ENCODE data around the gene AP3D1.
A peak's percentile ranks its signal among the peaks of the same experiment; 100 is the strongest.
"Not testable (repeated sequence)": the region's sequence is repeated elsewhere in the genome, so short reads cannot be mapped to it uniquely, and the experiment has no call there.

Gene AP3D1

DNA sequence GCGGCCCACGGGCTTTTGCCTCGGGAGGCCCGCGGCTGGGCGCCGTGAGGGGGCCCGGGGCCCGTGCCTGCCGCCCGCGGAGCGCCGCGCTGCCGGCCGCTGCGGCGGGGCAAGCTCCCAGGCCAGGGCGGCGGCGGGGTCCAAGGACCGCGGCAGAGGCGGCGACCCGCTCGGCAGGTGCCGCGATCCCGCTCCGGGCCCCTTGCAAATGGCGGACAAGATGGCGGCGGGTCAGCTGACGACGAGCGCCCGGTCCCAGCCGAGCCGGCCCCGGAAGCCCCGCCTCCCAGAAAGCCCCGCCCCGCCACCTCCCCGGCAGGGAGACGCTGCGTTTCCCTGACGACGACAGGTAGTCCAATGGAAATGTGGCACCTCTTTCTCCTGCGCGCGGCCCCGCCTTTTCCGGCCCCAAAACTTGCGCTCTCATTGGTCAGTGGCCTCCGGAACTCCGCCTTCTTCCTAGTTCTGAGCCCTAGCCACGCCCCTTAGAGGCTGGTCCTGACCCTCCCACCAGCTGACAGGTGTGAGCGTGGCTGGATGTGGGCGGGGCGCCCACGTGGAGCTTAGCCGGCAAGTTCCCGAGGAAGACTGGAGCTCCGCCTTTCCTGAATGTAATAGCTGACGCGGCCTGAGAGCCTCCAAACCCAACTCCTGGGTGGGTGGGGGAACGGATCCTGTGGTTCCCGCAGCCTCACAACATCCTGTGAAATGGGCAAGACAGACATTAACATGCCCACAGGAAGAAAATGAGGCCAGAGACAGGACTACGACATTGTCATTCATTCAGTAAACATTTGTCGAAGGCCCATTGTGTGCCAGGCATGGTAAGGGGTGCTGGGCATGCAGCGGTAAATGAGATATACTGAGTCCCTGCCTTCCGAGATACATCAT lies at the start of gene AP3D1:
TSS of gene AP3D1 (minus strand) at position 228 of the 891 bp plus-strand sequence. CDS start 232 bp downstream, outside the sequence.
- DNase-seq (ENCODE audit: low read depth, low spot score): peak; percentile 99

DNA sequence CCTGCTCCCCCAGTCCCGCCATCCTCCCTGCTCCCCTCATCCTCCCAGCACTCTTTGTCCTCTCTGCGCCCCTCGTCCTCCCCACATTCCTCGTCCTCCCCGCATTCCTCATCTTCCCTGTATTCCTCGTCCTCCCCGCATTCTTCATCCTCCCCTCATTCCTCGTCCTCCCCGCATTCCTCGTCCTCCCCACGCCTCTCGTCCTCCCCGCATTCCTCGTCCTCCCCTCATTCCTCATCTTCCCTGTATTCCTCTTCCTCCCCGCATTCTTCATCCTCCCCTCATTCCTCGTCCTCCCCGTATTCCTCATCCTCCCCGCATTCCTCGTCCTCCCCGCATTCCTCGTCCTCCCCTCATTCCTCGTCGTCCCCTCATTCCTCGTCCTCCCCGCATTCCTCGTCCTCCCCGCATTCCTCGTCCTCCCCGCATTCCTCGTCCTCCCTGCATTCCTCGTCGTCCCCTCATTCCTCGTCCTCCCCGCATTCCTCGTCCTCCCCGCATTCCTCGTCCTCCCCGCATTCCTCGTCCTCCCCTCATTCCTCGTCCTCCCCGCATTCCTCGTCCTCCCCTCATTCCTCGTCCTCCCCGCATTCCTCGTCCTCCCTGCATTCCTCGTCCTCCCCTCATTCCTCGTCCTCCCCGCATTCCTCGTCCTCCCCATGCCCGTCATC lies 49.4 kb upstream of the AP3D1 start:
- DNase-seq (ENCODE audit: low read depth, low spot score): not testable (repeated sequence)

DNA sequence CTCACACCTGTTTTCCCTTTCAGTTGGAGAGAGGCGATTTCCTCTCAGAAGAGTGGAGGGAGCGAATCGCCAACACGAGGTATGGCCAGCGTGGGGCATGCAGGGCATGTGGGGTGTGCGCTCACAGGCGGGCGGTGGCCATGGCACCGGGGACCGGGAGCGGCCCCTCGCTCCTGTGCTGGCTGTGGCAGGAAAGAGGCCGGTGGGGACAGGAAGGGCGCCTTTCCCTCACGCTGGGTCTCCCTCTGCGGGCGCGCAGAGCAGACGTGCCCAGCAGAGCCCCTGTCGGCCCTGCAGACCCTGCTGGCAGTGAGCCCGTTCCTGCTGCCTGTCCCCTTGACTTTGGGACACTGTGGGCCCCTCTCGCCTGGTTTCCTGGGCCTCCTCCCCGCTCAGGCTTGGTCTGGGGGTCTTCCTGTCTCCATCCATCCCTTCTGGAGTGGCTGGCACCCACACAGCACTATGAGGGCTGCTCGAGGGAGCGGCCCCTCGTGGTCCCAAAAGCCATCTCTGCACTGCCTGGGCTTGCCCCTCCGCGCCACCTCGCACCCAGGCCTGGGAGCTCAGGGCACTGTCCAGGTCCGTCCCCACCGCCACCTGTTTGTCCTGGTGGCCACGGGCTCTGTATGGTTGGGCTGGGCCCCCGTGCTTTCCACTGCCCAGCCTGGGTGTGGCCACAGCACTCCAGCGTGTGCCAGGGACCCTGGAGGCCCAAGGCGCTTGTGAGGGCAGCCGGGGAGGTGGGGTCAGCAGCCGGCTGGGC lies 48.7 kb upstream of the AP3D1 start:
- DNase-seq (ENCODE audit: low read depth, low spot score): no peak

GRCh38 chr19:2199215-2199614 lies 47.8 kb upstream of the AP3D1 start:
- no peak for DNase-seq (ENCODE audit: low read depth, low spot score)

DNA sequence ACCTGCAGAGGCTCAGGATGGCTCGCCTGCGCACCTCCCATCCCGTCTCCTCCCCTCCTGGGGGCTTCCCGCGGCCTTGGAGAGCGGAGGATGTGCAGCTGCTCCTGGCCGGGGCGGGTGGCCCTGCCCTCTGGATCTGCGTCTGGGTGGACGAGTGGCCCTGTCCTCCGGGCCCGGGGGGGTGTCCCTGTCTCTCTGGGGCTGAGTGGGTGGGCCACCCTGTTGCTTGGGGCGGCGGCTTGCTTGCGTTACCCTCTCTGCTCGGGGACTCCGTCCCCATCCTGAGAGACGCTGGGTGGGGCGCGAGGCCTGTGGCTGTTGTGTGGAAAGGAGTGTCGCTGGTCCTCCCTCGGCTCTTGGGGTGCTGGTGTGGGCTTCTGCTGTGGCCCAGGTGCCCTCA lies 47.0 kb upstream of the AP3D1 start:
- no peak for DNase-seq (ENCODE audit: low read depth, low spot score)

DNA sequence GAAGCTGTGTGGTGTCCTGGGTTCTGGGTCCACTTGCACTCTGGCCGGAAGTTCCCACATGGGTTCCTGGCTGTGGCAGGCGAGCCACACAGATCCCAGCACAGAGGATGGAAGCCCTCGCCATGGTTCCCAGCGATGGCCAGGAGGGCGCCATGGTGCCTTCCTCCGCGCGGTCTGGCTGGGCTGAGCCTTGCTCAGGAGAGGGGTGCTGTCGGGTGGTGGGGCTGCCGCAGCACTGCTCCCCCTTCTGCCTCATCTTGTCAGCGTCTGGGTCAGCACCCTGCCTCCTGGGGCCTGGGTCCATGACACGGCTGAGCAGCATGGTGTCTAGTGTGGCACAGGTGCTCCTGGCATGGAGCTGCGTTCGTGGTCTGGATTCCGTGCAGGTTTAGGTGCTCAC lies 45.9 kb upstream of the AP3D1 start:
- DNase-seq (ENCODE audit: low read depth, low spot score): no peak

GRCh38 chr19:2195914-2196313 lies 44.5 kb upstream of the AP3D1 start:
- DNase-seq (ENCODE audit: low read depth, low spot score): no peak

DNA sequence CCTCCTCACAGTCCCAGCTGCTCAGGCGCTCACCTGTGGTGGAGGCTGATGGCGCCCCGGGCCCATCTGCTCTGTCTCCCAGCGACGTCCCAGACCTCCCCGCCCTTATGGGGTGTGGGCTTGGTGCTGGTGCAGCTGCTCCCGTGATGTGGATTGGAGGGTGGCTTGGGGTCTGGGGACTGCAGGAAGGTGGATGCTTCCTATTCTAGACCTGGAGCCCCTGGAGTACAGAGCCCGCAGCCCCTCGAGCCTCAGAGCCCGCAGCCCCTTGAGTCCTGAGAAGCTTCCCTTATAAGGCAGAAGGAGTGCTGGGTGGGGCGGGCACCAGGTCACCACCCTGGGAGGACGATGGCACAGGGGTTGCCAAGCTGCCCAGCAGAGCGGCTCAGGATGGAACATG lies 44.0 kb upstream of the AP3D1 start:
- DNase-seq (ENCODE audit: low read depth, low spot score): no peak

DNA sequence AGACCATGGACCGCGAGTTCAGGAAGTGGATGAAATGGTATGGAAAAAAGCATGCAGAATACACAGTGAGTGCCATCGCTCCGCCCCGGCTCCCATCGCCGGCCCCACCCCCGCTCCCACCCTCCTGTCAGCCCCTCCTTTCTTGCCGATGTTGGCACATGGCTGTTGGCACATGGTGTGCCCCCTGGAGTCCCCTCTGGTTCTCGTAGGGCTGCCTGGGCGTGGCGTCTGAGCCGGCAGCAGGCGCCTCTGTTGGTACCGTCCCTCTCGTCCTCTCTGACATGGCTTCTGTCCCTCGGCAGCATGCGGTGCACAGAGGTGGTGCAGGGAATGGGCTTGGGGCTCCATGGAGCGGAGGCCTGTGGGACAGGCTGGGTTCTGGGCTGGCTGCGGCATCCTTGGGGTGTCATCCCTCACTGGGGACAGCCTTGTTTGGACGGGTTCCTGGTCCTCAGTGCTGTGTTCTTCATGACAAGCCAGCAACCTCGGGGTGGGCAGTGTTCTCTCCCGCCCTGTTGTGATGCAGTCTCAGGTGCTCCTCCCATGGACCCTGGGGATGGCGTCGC lies 43.2 kb upstream of the AP3D1 start:
- DNase-seq (ENCODE audit: low read depth, low spot score): no peak

DNA sequence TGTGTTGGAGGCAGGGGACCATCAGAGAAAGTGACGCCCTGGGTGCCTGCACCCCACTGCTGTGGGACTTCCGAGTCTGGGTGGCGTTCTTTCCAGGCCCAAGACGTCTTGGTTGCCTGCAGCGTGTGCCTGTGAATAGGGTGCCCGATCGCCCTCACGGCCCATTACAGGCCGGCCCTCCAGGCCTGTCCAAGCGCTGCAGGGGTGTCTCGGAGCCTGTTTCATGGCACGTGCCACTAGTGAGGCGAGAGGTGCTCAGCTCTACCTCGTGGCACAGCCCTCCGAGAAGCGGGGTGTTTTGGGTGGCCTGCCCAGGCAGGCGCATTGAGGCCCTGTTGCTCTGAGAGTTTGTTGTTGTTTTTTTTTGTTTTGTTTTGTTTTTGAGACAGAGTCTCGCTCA lies 42.4 kb upstream of the AP3D1 start:
- DNase-seq (ENCODE audit: low read depth, low spot score): no peak

DNA sequence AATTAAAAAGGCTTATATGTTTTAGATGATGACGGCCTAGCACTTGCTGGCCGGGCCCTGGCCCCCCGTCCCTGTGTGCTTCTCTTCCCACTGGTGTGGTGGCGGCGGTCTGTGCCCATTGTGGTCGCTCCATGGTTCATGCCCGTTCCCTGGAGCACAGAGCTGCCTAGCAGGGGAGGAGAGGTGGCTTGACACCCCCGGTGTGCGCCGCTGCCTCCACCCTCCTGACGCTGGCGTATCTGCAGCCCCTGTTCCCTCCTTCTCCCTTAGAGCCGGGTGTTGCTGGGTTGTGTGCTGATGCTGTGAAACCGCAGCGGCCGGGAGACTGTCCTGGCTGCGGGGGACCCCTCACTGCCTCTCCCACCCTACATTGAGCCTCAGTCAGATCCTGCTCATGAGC lies 41.5 kb upstream of the AP3D1 start:
- DNase-seq (ENCODE audit: low read depth, low spot score): no peak

- no peak for DNase-seq (ENCODE audit: low read depth, low spot score)
Measured at GRCh38 chr19:2191456-2192310, 40.3 kb upstream of the AP3D1 start.

GRCh38 chr19:2190848-2191455 lies 39.6 kb upstream of the AP3D1 start:
- no peak for DNase-seq (ENCODE audit: low read depth, low spot score)

- DNase-seq (ENCODE audit: low read depth, low spot score): no peak
Measured at GRCh38 chr19:2189880-2190279, 38.5 kb upstream of the AP3D1 start.

DNA sequence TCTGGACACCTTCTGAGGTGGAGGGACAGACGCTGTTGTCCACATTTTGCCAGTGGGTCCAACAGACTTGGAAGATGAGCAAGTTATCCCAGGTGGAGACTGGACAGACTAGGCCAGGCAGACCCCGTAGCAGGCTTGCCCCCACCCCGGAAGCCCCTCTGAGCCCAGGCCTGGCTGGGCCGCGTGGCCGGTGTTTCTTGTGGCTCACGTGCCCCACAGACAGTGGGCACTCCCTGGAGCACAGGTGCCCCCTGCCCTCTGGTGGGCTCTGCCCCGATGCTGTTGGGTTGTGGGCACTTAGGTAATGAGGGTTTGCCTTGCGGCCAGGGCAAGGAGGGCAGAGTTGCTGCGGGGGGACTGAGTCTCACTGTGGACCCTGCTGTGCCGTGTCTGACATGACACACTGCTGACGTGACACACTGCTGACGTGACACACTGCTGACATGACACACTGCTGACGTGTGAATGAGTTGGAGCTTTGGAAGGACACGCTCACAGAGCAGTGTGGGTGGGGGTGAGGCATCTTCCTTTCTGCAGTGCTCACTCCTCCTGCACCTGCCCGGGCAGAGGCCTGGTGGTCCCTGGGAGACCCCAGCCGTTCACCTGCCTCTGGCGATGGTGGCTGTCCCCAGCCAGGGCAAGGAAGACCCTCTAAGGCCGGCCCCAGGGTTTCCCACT lies 37.5 kb upstream of the AP3D1 start:
- DNase-seq (ENCODE audit: low read depth, low spot score): no peak

GRCh38 chr19:2187159-2187558 lies 35.8 kb upstream of the AP3D1 start:
- DNase-seq (ENCODE audit: low read depth, low spot score): no peak

DNA sequence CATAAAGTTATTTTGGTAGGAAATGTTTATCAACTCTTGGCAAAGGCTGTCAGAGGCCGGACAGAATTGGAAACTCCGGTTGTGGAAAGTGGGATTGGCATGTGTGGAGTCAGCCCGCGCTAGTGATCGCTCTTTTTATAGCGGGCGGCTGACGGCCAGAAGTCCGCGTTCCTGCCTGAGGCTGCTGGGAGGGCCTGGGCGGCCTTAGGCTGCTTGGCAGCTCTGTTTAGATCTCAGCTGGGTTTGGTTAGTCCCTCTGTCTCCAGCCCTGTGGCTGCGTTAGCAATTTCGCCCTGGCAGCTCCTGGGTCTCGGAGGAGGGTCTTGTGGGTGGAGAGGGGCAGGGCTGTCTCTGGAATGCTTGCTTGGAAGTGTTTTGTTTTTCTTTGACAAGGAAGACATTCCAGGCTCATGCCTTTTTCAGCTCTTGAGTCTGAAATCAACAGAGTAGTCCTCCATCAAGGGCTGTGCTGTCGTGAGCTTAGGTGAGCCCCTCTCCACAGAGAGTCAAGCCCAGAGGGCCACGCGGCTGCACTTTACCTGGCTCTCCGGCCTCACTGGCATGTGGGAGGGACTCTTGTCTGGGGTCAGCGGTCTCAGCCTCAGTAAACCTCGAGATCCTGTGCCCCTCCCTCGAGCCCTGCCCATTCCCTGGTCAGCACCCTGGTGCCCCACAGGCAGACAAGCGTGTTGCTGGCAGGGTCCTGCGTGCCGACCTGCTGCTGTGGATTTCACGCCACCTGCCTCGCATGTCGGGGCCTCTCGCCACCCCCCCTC lies 34.9 kb upstream of the AP3D1 start:
- DNase-seq (ENCODE audit: low read depth, low spot score): no peak

DNA sequence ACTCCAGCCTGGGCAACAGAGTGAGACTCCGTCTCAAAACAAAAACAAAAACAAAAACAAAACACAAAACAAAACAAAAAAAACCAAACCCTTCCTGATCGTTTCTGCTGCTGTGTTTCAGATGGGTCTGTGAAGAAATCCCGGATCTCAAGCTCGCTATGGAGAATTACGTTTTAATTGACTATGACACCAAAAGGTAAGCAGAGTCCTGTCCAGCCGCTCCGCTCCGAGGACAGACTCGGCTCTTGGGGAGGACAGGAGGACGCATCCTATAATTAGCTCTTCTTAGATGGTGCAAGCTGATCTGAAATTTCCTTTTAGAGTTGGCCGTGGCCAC lies 34.3 kb upstream of the AP3D1 start:
- DNase-seq (ENCODE audit: low read depth, low spot score): no peak

- no peak for DNase-seq (ENCODE audit: low read depth, low spot score)
Measured at GRCh38 chr19:2184422-2184975, 33.1 kb upstream of the AP3D1 start.

Measured in activated CD4-positive, CD25-positive, alpha-beta regulatory T cell treated with anti-CD3 and anti-CD28 coated beads, Interleukin-2, amount 50 U/mL, for 16 hours (primary cell).